OCI-M1 (cell line): ENCODE data around the gene PREX1.

Experiments used
- DNase-seq: peaks from one replicate; lab custom pipeline; 2025; lab: John Stamatoyannopoulos, UW

The PREX1 gene

GRCh38 chr20:48703107-48703506 is 124.7 kb downstream of the PREX1 start:
- no peak for DNase-seq

- DNase-seq: no peak
Observed at GRCh38 chr20:48702455-48702913, 125.3 kb downstream of the PREX1 start.

GRCh38 chr20:48701702-48702101 is 126.1 kb downstream of the PREX1 start:
- DNase-seq: no peak

- DNase-seq: no peak
Observed at GRCh38 chr20:48698507-48699267, 129.1 kb downstream of the PREX1 start.

- no peak for DNase-seq
Observed at GRCh38 chr20:48697845-48698491, 129.8 kb downstream of the PREX1 start.

GRCh38 chr20:48696671-48697070 is 131.1 kb downstream of the PREX1 start:
- no peak for DNase-seq

GRCh38 chr20:48695738-48696137 is 132.1 kb downstream of the PREX1 start:
- DNase-seq: no peak

- no peak for DNase-seq
Observed at GRCh38 chr20:48695255-48695654, 132.5 kb downstream of the PREX1 start.

GRCh38 chr20:48694381-48694865 is 133.4 kb downstream of the PREX1 start:
- no peak for DNase-seq

GRCh38 chr20:48691523-48691922 is 136.3 kb downstream of the PREX1 start:
- no peak for DNase-seq

- DNase-seq: no peak
Observed at GRCh38 chr20:48690888-48691287, 136.9 kb downstream of the PREX1 start.

- DNase-seq: no peak
Observed at GRCh38 chr20:48689874-48690571, 137.8 kb downstream of the PREX1 start.

GRCh38 chr20:48689388-48689787 is 138.4 kb downstream of the PREX1 start:
- DNase-seq: no peak

GRCh38 chr20:48688579-48688978 is 139.2 kb downstream of the PREX1 start:
- no peak for DNase-seq

GRCh38 chr20:48687117-48687800 is 140.5 kb downstream of the PREX1 start:
- DNase-seq: no peak

GRCh38 chr20:48686238-48687116 is 141.3 kb downstream of the PREX1 start:
- DNase-seq: peak; percentile 10

GRCh38 chr20:48685300-48685699 is 142.5 kb downstream of the PREX1 start:
- DNase-seq: no peak

GRCh38 chr20:48684501-48685041 is 143.2 kb downstream of the PREX1 start:
- no peak for DNase-seq

- DNase-seq: no peak
Observed at GRCh38 chr20:48683467-48684175, 144.2 kb downstream of the PREX1 start.
